NCI-H526 treated with DMSO at 0.1 percent for 48 hours (cell line): ENCODE data around the gene HDAC4.

Source experiments
- DNase-seq: peaks from one replicate; lab custom pipeline; 2025; lab: John Stamatoyannopoulos, UW

Gene HDAC4

GRCh38 chr2:239383036-239383758 lies 17.6 kb downstream of the HDAC4 start:
- no peak for DNase-seq

- no peak for DNase-seq
Observed at GRCh38 chr2:239382384-239382880, 18.4 kb downstream of the HDAC4 start.

- no peak for DNase-seq
Observed at GRCh38 chr2:239381709-239382134, 19.1 kb downstream of the HDAC4 start.

- DNase-seq: peak; percentile 61
Observed at GRCh38 chr2:239380831-239381708, 19.8 kb downstream of the HDAC4 start.

GRCh38 chr2:239379641-239380170 lies 21.1 kb downstream of the HDAC4 start:
- DNase-seq: no peak

GRCh38 chr2:239378918-239379640 lies 21.7 kb downstream of the HDAC4 start:
- no peak for DNase-seq

- DNase-seq: no peak
Observed at GRCh38 chr2:239378021-239378917, 22.6 kb downstream of the HDAC4 start.

- no peak for DNase-seq
Observed at GRCh38 chr2:239377591-239377990, 23.2 kb downstream of the HDAC4 start.

- DNase-seq: no peak
Observed at GRCh38 chr2:239376942-239377531, 23.8 kb downstream of the HDAC4 start.

GRCh38 chr2:239376351-239376750 lies 24.5 kb downstream of the HDAC4 start:
- DNase-seq: no peak

GRCh38 chr2:239375278-239376061 lies 25.4 kb downstream of the HDAC4 start:
- no peak for DNase-seq

- DNase-seq: no peak
Observed at GRCh38 chr2:239374896-239375277, 25.9 kb downstream of the HDAC4 start.

GRCh38 chr2:239372835-239373234 lies 28.0 kb downstream of the HDAC4 start:
- DNase-seq: no peak

- DNase-seq: no peak
Observed at GRCh38 chr2:239371726-239372686, 28.8 kb downstream of the HDAC4 start.

GRCh38 chr2:239370876-239371725 lies 29.7 kb downstream of the HDAC4 start:
- DNase-seq: no peak

GRCh38 chr2:239370403-239370802 lies 30.4 kb downstream of the HDAC4 start:
- no peak for DNase-seq

GRCh38 chr2:239369631-239370161 lies 31.1 kb downstream of the HDAC4 start:
- no peak for DNase-seq
